Measurements from ENCODE around the gene TDRD7.

TDRD7 gene

GRCh38 chr9:97518909-97519307, 107.0 kb downstream of the TDRD7 start:
- no peaks in the 10 kb centered on the region for H3K4me1 Mint-ChIP-seq
- ATAC-seq (ENCODE audit: low read depth) = no peak
- no peaks in the 10 kb centered on the region for H3K36me3 Mint-ChIP-seq
- H3K9me3 Mint-ChIP-seq = no peaks in the 10 kb centered on the region
- no peak overlapping the region for H3K4me3 Mint-ChIP-seq
- H3K27me3 Mint-ChIP-seq = peaks cover 9% of the 10 kb centered on the region
- H3K27ac Mint-ChIP-seq = no peak overlapping the region
- DNase-seq (ENCODE audit: low spot score in 2 of 2) = no peak

GRCh38 chr9:97519441-97519970, 107.6 kb downstream of the TDRD7 start:
- Mint-ChIP-seq H3K27me3 (peaks cover 9% of the 10 kb centered on the region), H3K36me3 (no peaks in the 10 kb centered on the region)
- no peak for ATAC-seq (ENCODE audit: low read depth)

GRCh38 chr9:97521576-97522333, 109.9 kb downstream of the TDRD7 start:
- ATAC-seq (ENCODE audit: low read depth) (no peak), DNase-seq (ENCODE audit: low spot score in 2 of 2) (no peak)
- Mint-ChIP-seq H3K36me3 (no peaks in the 10 kb centered on the region), H3K4me1 (no peaks in the 10 kb centered on the region), H3K27me3 (peaks cover 5% of the 10 kb centered on the region), H3K27ac (no peak overlapping the region), H3K4me3 (no peak overlapping the region), H3K9me3 (no peaks in the 10 kb centered on the region)

More at GRCh38 chr9:97519441-97519970, 107.6 kb downstream of the TDRD7 start:
- DNase-seq (ENCODE audit: low spot score in 2 of 2) = no peak
- no peak overlapping the region for H3K27ac Mint-ChIP-seq
- no peak overlapping the region for H3K4me3 Mint-ChIP-seq
- H3K9me3 Mint-ChIP-seq = no peaks in the 10 kb centered on the region
- H3K4me1 Mint-ChIP-seq = no peaks in the 10 kb centered on the region

- Mint-ChIP-seq H3K27ac (no peak overlapping the region), H3K9me3 (no peaks in the 10 kb centered on the region), H3K36me3 (no peaks in the 10 kb centered on the region), H3K27me3 (no peaks in the 10 kb centered on the region), H3K4me1 (no peaks in the 10 kb centered on the region), H3K4me3 (no peak overlapping the region)
- DNase-seq (ENCODE audit: low spot score in 2 of 2) (no peak), ATAC-seq (ENCODE audit: low read depth) (no peak)
Observed at GRCh38 chr9:97524424-97524823, 112.5 kb downstream of the TDRD7 start.

GRCh38 chr9:97525451-97525850, 113.6 kb downstream of the TDRD7 start:
- no peaks in the 10 kb centered on the region for H3K27me3 Mint-ChIP-seq
- no peak overlapping the region for H3K27ac Mint-ChIP-seq
- ATAC-seq (ENCODE audit: low read depth) = no peak
- DNase-seq (ENCODE audit: low spot score in 2 of 2) = no peak
- H3K36me3 Mint-ChIP-seq = no peaks in the 10 kb centered on the region
- no peaks in the 10 kb centered on the region for H3K9me3 Mint-ChIP-seq
- H3K4me3 Mint-ChIP-seq = no peak overlapping the region
- no peaks in the 10 kb centered on the region for H3K4me1 Mint-ChIP-seq

GRCh38 chr9:97526895-97527575, 115.1 kb downstream of the TDRD7 start:
- Mint-ChIP-seq H3K9me3 (no peaks in the 10 kb centered on the region), H3K4me1 (no peaks in the 10 kb centered on the region), H3K4me3 (no peak overlapping the region), H3K27ac (no peak overlapping the region), H3K36me3 (no peaks in the 10 kb centered on the region), H3K27me3 (no peaks in the 10 kb centered on the region)
- ATAC-seq (ENCODE audit: low read depth) = no peak
- no peak for DNase-seq (ENCODE audit: low spot score in 2 of 2)

GRCh38 chr9:97527626-97528528, 116.0 kb downstream of the TDRD7 start:
- no peaks in the 10 kb centered on the region for H3K27me3 Mint-ChIP-seq
- no peak for DNase-seq (ENCODE audit: low spot score in 2 of 2)
- H3K27ac Mint-ChIP-seq = no peak overlapping the region
- no peaks in the 10 kb centered on the region for H3K4me1 Mint-ChIP-seq
- H3K36me3 Mint-ChIP-seq = no peaks in the 10 kb centered on the region
- H3K4me3 Mint-ChIP-seq = no peak overlapping the region
- no peaks in the 10 kb centered on the region for H3K9me3 Mint-ChIP-seq
- no peak for ATAC-seq (ENCODE audit: low read depth)

- ATAC-seq (ENCODE audit: low read depth) (no peak), DNase-seq (ENCODE audit: low spot score in 2 of 2) (no peak)
- Mint-ChIP-seq H3K4me3 (no peak overlapping the region), H3K4me1 (no peaks in the 10 kb centered on the region), H3K9me3 (no peaks in the 10 kb centered on the region), H3K27me3 (no peaks in the 10 kb centered on the region), H3K36me3 (no peaks in the 10 kb centered on the region), H3K27ac (no peak overlapping the region)
Observed at GRCh38 chr9:97528529-97529230, 116.8 kb downstream of the TDRD7 start.

- DNase-seq (ENCODE audit: low spot score in 2 of 2) (no peak), ATAC-seq (ENCODE audit: low read depth) (no peak)
- H3K4me3 Mint-ChIP-seq = no peak overlapping the region
- H3K9me3 Mint-ChIP-seq = no peaks in the 10 kb centered on the region
- no peaks in the 10 kb centered on the region for H3K36me3 Mint-ChIP-seq
- no peaks in the 10 kb centered on the region for H3K4me1 Mint-ChIP-seq
- H3K27me3 Mint-ChIP-seq = no peaks in the 10 kb centered on the region
- H3K27ac Mint-ChIP-seq = no peak overlapping the region
Observed at GRCh38 chr9:97529363-97530076, 117.6 kb downstream of the TDRD7 start.

- no peaks in the 10 kb centered on the region for H3K36me3 Mint-ChIP-seq
- H3K27ac Mint-ChIP-seq = no peak overlapping the region
- no peak overlapping the region for H3K4me3 Mint-ChIP-seq
- DNase-seq (ENCODE audit: low spot score in 2 of 2) (no peak), ATAC-seq (ENCODE audit: low read depth) (no peak)
- H3K27me3 Mint-ChIP-seq = peaks cover 2% of the 10 kb centered on the region
- H3K4me1 Mint-ChIP-seq = no peaks in the 10 kb centered on the region
- no peaks in the 10 kb centered on the region for H3K9me3 Mint-ChIP-seq
Observed at GRCh38 chr9:97531888-97532376, 120.0 kb downstream of the TDRD7 start.

- Mint-ChIP-seq H3K36me3 (no peaks in the 10 kb centered on the region), H3K27me3 (peaks cover 2% of the 10 kb centered on the region), H3K4me1 (no peaks in the 10 kb centered on the region), H3K4me3 (no peak overlapping the region), H3K27ac (no peak overlapping the region), H3K9me3 (no peaks in the 10 kb centered on the region)
- DNase-seq (ENCODE audit: low spot score in 2 of 2) (no peak), ATAC-seq (ENCODE audit: low read depth) (no peak)
Observed at GRCh38 chr9:97534185-97534584, 122.3 kb downstream of the TDRD7 start.

- Mint-ChIP-seq H3K27ac (no peak overlapping the region), H3K4me1 (no peaks in the 10 kb centered on the region), H3K9me3 (no peaks in the 10 kb centered on the region), H3K36me3 (no peaks in the 10 kb centered on the region), H3K4me3 (no peak overlapping the region), H3K27me3 (peaks cover 2% of the 10 kb centered on the region)
- no peak for ATAC-seq (ENCODE audit: low read depth)
- no peak for DNase-seq (ENCODE audit: low spot score in 2 of 2)
Observed at GRCh38 chr9:97534961-97535594, 123.2 kb downstream of the TDRD7 start.
